GM19193 (cell line): ENCODE measurements around the gene PRRT1B.

Experiments
- POLR2A ChIP-seq: IDR thresholded peaks from 4 replicates; pipeline ENCODE4 v1.6.1; 2011; ENCODE audit not compliant: insufficient read depth, insufficient read length; ENCODE audit errors: extremely low read depth

Gene PRRT1B

DNA sequence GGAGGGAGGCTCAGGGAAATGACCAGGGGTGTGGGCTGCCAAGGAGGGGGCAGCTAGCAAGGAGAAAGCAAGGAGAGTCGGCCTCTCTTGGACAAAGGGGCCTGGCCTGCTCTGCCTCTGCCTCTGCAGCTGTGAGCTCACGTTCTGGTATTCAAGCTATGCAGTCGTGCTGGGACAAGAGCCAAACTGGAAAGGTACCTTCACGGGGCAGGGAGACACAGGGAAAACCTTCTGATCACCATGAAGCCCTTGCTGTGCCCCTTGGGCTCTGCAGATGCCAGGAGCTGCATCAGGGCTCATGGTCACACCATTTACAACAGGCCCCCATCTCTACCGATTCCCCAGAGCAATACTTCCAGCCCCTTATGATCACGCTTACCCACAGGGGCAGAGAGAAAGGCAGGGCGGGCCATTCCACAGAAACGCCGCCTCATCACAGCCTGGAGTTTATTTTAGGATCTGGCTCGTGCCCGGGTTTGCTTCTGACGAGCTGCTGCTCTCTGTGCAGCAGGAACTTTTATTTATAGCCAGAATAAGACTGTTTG lies 63.2 kb downstream of the PRRT1B start:
- TF ChIP-seq POLR2A: no peak
